Esophagus muscularis mucosa (tissue), 4 donors: ENCODE data around the gene KPNA1. TPM values are rescaled to one million over a fixed set of nuclear protein-coding genes. Genes with fewer than 3 reads are reported as not detected.

ENCODE experiments used
- DNase-seq: peaks from one replicate; pipeline ENCODE4 v3.0.0-alpha.2; 2017; ENCODE audit errors: extremely low spot score
- H3K27ac ChIP-seq, 4 donors: fragments of 200-600 bp; sonication (generic); replicated peaks in 1 of 4; 1 replicate in 3 of 4; 2 replicates in 1 of 4; pipeline ENCODE4 v1.5.1; 2016 to 2019; ENCODE audit warnings: mild to moderate bottlenecking in 1 of 4
- H3K27me3 ChIP-seq, 4 donors: fragments of 200-600 bp; sonication (generic); one replicate each; pipeline versions ENCODE4 v1.5.1 to v1.6.0; 2016 to 2019
- H3K36me3 ChIP-seq, 4 donors: fragments of 200-600 bp; sonication (generic); one replicate each; pipeline ENCODE4 v1.5.1; 2016 to 2019
- H3K4me1 ChIP-seq, 4 donors: fragments of 200-600 bp; sonication (generic); one replicate each; pipeline ENCODE4 v1.5.1; 2016 to 2019
- H3K4me3 ChIP-seq, 4 donors: fragments of 200-600 bp; sonication (generic); 1 replicate in 2 of 4; 2 replicates in 2 of 4; pipeline ENCODE4 v1.5.1; 2016 to 2019; ENCODE audit warnings: mild to moderate bottlenecking in 4 of 4, moderate library complexity in 1 of 4
- H3K9me3 ChIP-seq, 4 donors: fragments of 200-600 bp; sonication (generic); 1 replicate in 3 of 4; 2 replicates in 1 of 4; pipeline ENCODE4 v1.5.1; 2016 to 2019
- EP300 ChIP-seq: sonication (generic); formaldehyde crosslinking; IDR thresholded peaks from one replicate; pipeline ENCODE4 v1.6.1; 2017; ENCODE audit warnings: antibody characterized with exemption
- POLR2A ChIP-seq: fragments of 450-650 bp; IDR thresholded peaks from one replicate; pipeline ENCODE4 v1.6.1; 2017; ENCODE audit warnings: antibody characterized with exemption, moderate library complexity, mild to moderate bottlenecking, low read depth
- POLR2AphosphoS5 ChIP-seq, 2 donors: sonication (generic); formaldehyde crosslinking; IDR thresholded peaks; one replicate each; pipeline ENCODE4 v1.6.1; 2017; ENCODE audit warnings: antibody characterized with exemption in 2 of 2
- WGBS: methylation state at CpG from one replicate; pipeline ENCODE4 v1.1.5; 2018; 5-methylcytosine and 5-hydroxymethylcytosine counted together
- intact Hi-C: fragments of 100-400 bp; cut with DNase I; formaldehyde crosslinking; loops from one replicate; pipeline ENCODE4 v1.15.1; 2023
- total RNA-seq, 4 donors: library from RNA; depleted of rRNA; stranded (reverse); fragments of >200 nt; gene quantifications; one replicate each; pipeline versions ENCODE4 v1.1.0 to v1.2.1, GENCODE V29; 2016
- TF ChIP-seq, protein P1 (sequence below), 3 experiments: fragments of 200-600 bp in 2 of 3; fragments of 450-650 bp in 1 of 3; sonication (generic) in 2 of 3; IDR thresholded peaks; one replicate each; pipeline ENCODE4 v1.5.1; 2017 to 2019; ENCODE audit warnings: antibody characterized with exemption in 3 of 3, mild to moderate bottlenecking in 2 of 3, moderate library complexity in 1 of 3

KPNA1 gene
- total RNA-seq, 4 donors from 2014 or later: 28.2 to 47.4 (median 45.3) TPM

DNA sequence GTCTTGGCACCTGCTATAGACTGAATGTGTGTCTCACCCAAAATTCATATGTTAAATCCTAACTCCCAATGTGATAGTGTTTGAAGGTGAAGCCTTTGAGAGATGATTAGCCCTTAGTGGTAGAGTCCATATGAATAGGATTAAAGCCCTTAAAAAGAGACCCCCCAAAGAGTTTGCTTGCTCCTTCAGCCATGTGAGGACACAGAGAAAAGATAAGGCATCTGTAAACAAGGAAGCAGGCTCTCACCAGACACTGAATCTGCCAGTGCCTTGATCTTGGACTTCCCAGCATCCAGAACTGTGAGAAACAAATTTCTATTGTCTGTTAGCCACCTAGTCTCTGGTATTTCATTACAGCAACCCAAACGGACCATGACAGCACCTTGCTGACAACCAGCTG, 16.6 kb downstream of the KPNA1 start:
- no peak for TF ChIP-seq POLR2A
- TF ChIP-seq EP300: no peak
- TF ChIP-seq, protein P1, sequence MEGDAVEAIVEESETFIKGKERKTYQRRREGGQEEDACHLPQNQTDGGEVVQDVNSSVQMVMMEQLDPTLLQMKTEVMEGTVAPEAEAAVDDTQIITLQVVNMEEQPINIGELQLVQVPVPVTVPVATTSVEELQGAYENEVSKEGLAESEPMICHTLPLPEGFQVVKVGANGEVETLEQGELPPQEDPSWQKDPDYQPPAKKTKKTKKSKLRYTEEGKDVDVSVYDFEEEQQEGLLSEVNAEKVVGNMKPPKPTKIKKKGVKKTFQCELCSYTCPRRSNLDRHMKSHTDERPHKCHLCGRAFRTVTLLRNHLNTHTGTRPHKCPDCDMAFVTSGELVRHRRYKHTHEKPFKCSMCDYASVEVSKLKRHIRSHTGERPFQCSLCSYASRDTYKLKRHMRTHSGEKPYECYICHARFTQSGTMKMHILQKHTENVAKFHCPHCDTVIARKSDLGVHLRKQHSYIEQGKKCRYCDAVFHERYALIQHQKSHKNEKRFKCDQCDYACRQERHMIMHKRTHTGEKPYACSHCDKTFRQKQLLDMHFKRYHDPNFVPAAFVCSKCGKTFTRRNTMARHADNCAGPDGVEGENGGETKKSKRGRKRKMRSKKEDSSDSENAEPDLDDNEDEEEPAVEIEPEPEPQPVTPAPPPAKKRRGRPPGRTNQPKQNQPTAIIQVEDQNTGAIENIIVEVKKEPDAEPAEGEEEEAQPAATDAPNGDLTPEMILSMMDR (IDR thresholded peaks at IDR 0.05): no peak
- no peak for TF ChIP-seq POLR2AphosphoS5 (IDR thresholded peaks at IDR 0.05)
- WGBS: 89% methylated on average over 1 of the region's 1 CpG
- H3K9me3 ChIP-seq: no peaks in the 10 kb centered on the region
- intact Hi-C loops: no loop called here
- H3K36me3 ChIP-seq: peaks cover 11 to 31% (median 26%) of the 10 kb centered on the region in 4 donors
- H3K4me1 ChIP-seq: peaks cover 8 to 28% (median 19%) of the 10 kb centered on the region in 4 donors
- no peak overlapping the region for H3K4me3 ChIP-seq
- no peaks in the 10 kb centered on the region for H3K27me3 ChIP-seq
- no peak overlapping the region for H3K27ac ChIP-seq
- no peak for DNase-seq

DNA sequence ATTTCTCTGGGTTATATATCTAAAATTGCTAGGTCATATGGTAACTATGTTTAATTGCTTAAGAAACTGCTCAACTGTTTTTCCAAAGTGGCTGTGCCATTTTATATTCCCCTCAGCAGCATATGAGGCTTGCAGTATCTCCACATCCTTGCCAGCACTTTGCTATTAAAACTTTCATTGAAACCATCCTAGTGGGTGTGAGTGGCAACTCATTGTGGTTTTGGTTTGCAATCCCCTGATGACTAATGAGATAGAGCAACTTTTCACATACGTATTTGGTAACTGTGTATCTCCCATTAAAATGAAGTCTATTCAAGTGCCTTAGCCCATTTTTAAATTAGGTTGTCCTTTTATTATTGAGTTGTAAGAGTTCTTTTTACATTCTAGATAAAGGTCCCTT, 17.3 kb downstream of the KPNA1 start:
- Histone ChIP-seq H3K9me3 (no peaks in the 10 kb centered on the region), H3K4me3 (no peak overlapping the region), H3K4me1 (peaks cover 5 to 23% (median 19%) of the 10 kb centered on the region in 4 donors), H3K27ac (no peak overlapping the region), H3K36me3 (peaks cover 12 to 34% (median 27%) of the 10 kb centered on the region in 4 donors), H3K27me3 (no peaks in the 10 kb centered on the region)
- TF ChIP-seq, protein P1 (IDR thresholded peaks at IDR 0.05): no peak
- no peak for TF ChIP-seq EP300
- DNase-seq: no peak
- 20% methylated on average over 1 of the region's 1 CpG for WGBS
- intact Hi-C loops: no loop called here

DNA sequence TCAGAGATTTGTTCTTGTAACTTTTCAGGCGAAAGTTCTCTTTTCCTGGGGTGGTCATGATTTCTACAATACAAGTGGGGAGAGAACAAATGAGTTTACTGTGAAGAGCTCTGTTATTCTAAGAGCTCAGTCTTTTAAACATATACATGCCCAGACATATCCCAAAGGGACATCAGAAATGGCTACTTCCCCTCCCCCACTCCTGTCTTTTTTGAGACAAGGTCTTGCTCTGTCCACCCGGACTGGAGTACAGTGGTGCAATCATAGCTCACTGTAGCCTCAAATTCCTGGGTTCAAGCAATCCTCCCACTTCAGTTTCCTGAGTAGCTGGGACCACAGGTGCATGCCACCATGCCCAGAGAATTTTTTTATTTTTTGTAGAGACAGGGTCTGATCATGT, 18.2 kb downstream of the KPNA1 start:
- DNase-seq: no peak
- intact Hi-C loops: no loop called here
- TF ChIP-seq, protein P1 (IDR thresholded peaks at IDR 0.05): no peak
- TF ChIP-seq POLR2AphosphoS5 (IDR thresholded peaks at IDR 0.05) (no peak), POLR2A (no peak), EP300 (no peak)
- H3K27me3 ChIP-seq: no peaks in the 10 kb centered on the region
- H3K36me3 ChIP-seq: peaks cover 12 to 39% (median 27%) of the 10 kb centered on the region in 4 donors
- H3K9me3 ChIP-seq: no peaks in the 10 kb centered on the region
- no peak overlapping the region for H3K27ac ChIP-seq
- peaks cover 0 to 14% (median 10%) of the 10 kb centered on the region in 4 donors for H3K4me1 ChIP-seq
- H3K4me3 ChIP-seq: no peak overlapping the region
- WGBS: 82% methylated on average over 2 of the region's 2 CpGs

DNA sequence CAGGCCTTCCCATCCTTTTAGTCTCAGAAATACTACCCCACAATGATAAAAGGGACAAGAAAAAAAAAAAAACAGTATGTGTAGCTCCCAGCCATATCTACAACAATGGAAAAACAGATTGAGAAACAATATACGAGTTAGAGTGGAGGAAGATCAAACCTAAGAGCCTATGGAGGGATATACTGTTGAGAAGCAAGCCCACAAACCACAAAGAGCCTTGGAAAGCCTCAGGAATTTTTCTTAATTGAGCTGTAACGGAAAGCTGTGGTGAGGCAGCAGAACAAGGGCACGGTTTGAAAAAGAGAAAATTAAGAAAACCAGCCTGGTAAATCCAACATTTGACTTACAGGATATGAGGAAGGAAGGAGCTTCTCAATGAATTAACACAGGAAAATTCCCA, 21.4 kb downstream of the KPNA1 start:
- 85% methylated on average over 3 of the region's 3 CpGs for WGBS
- no peak for TF ChIP-seq POLR2A
- TF ChIP-seq EP300: no peak
- no peak for TF ChIP-seq POLR2AphosphoS5 (IDR thresholded peaks at IDR 0.05)
- TF ChIP-seq, protein P1 (IDR thresholded peaks at IDR 0.05): no peak
- Histone ChIP-seq H3K4me1 (peaks cover 0 to 9% (median 4%) of the 10 kb centered on the region in 4 donors), H3K36me3 (peaks cover 12 to 41% (median 32%) of the 10 kb centered on the region in 4 donors), H3K9me3 (no peaks in the 10 kb centered on the region), H3K27ac (no peak overlapping the region), H3K27me3 (no peaks in the 10 kb centered on the region), H3K4me3 (no peak overlapping the region)
- intact Hi-C loops: no loop called here
- DNase-seq: no peak
